ENCODE results near the gene SNURF.
"Not testable (repeated sequence)": the region's sequence is repeated elsewhere in the genome, so short reads cannot be mapped to it uniquely, and the experiment has no call there.

Gene SNURF

GRCh38 chr15:24954783-24955530, at the start of gene SNURF, which contains the start of gene SNRPN:
TSS of gene SNURF (plus strand) at chr15:24954987. CDS start at chr15:24955049, 62 bp downstream.
TSS of gene SNRPN (plus strand) at chr15:24954987. CDS start at chr15:24974454, 19,467 bp downstream.
- peak; percentile 69 for DNase-seq

GRCh38 chr15:24916305-24917009, 38.3 kb upstream of the SNURF start:
- DNase-seq: no peak

- DNase-seq: no peak
Measured at GRCh38 chr15:24917431-24917830, 37.4 kb upstream of the SNURF start.

- no peak for DNase-seq
Measured at GRCh38 chr15:24919446-24919845, 35.3 kb upstream of the SNURF start.

GRCh38 chr15:24922781-24923180, 32.0 kb upstream of the SNURF start:
- not testable (repeated sequence) for DNase-seq

- no peak for DNase-seq
Measured at GRCh38 chr15:24924153-24924552, 30.6 kb upstream of the SNURF start.

GRCh38 chr15:24924621-24925020, 30.2 kb upstream of the SNURF start:
- DNase-seq: no peak

- not testable (repeated sequence) for DNase-seq
Measured at GRCh38 chr15:24931874-24932732, 22.7 kb upstream of the SNURF start.

- no peak for DNase-seq
Measured at GRCh38 chr15:24933716-24934115, 21.1 kb upstream of the SNURF start.

GRCh38 chr15:24938224-24938623, 16.6 kb upstream of the SNURF start:
- not testable (repeated sequence) for DNase-seq

GRCh38 chr15:24940236-24940635, 14.6 kb upstream of the SNURF start:
- DNase-seq: no peak

GRCh38 chr15:24943361-24943760, 11.4 kb upstream of the SNURF start:
- DNase-seq: no peak

- DNase-seq: no peak
Measured at GRCh38 chr15:24944954-24945353, 9.8 kb upstream of the SNURF start.

GRCh38 chr15:24945711-24946110, 9.1 kb upstream of the SNURF start:
- DNase-seq: no peak

GRCh38 chr15:24948495-24948894, 6.3 kb upstream of the SNURF start:
- no peak for DNase-seq

GRCh38 chr15:24955531-24955921, 739 bp downstream of the SNURF start:
- peak; percentile 6 for DNase-seq

GRCh38 chr15:24956111-24956838, 1.5 kb downstream of the SNURF start:
- DNase-seq: peak; percentile 72

GRCh38 chr15:24957691-24958090, 2.9 kb downstream of the SNURF start:
- DNase-seq: no peak

- no peak for DNase-seq
Measured at GRCh38 chr15:24961967-24962366, 7.2 kb downstream of the SNURF start.

- no peak for DNase-seq
Measured at GRCh38 chr15:24962880-24963279, 8.1 kb downstream of the SNURF start.

- no peak for DNase-seq
Measured at GRCh38 chr15:24966364-24967103, 11.7 kb downstream of the SNURF start.

GRCh38 chr15:24971052-24971451, 16.3 kb downstream of the SNURF start:
- DNase-seq: no peak

Data from stimulated activated CD4-positive, alpha-beta T cell treated with anti-CD3 and anti-CD28 coated beads, Interleukin-4, amount 100 ng/mL, for 1 hour (primary cell).